Body of pancreas (tissue), 4 donors: ENCODE data around the gene SUGCT.

ENCODE experiments used
- CTCF ChIP-seq, 7 experiments: fragments of 450-650 bp in 4 of 7; fragments of 200-600 bp in 3 of 7; sonication (generic) in 3 of 7; IDR thresholded peaks; one replicate each; pipeline ENCODE4 v1.5.1; 2016 to 2019; ENCODE audit warnings: antibody characterized with exemption in 7 of 7
- POLR2A ChIP-seq, 3 donors: fragments of 450-650 bp; IDR thresholded peaks; one replicate each; pipeline ENCODE4 v1.6.1; 2016; ENCODE audit warnings: antibody characterized with exemption in 3 of 3, mild to moderate bottlenecking in 2 of 3

- no peak for TF ChIP-seq POLR2A (IDR thresholded peaks at IDR 0.05)
- TF ChIP-seq CTCF (IDR thresholded peaks at IDR 0.05), result no peak
These were observed 30.4 kb downstream of the SUGCT start for GRCh38 chr7:40165216-40165615.
